GM06990 (cell line): ENCODE data around the gene MT1X.
"Not testable (repeated sequence)": the region's sequence is repeated elsewhere in the genome, so short reads cannot be mapped to it uniquely, and the experiment has no call there.

Source experiments
- DNase-seq: peaks from one replicate; pipeline ENCODE4 v3.0.0-alpha.2; 2011; ENCODE audit not compliant: insufficient read length; ENCODE audit errors: extremely low read depth
- H3K27me3 ChIP-seq: replicated peaks from 2 replicates; pipeline ENCODE4 v1.6.0; 2011; ENCODE audit warnings: low read length; ENCODE audit not compliant: control insufficient read depth, insufficient read depth
- H3K36me3 ChIP-seq: 2 replicates; pipeline ENCODE4 v1.5.1; 2011; ENCODE audit warnings: low read length; ENCODE audit not compliant: control insufficient read depth, insufficient read depth
- H3K4me3 ChIP-seq: replicated peaks from 2 replicates; pipeline ENCODE4 v1.5.1; 2011; ENCODE audit warnings: low read depth, mild to moderate bottlenecking, control low read depth, low read length
- TF ChIP-seq, protein P1 (sequence below): IDR thresholded peaks from 2 replicates; pipeline ENCODE4 v1.5.1; 2011; ENCODE audit warnings: low read length, control low read depth, mild to moderate bottlenecking, inconsistent platforms; ENCODE audit not compliant: insufficient read depth, poor library complexity, severe bottlenecking

MT1X gene

DNA sequence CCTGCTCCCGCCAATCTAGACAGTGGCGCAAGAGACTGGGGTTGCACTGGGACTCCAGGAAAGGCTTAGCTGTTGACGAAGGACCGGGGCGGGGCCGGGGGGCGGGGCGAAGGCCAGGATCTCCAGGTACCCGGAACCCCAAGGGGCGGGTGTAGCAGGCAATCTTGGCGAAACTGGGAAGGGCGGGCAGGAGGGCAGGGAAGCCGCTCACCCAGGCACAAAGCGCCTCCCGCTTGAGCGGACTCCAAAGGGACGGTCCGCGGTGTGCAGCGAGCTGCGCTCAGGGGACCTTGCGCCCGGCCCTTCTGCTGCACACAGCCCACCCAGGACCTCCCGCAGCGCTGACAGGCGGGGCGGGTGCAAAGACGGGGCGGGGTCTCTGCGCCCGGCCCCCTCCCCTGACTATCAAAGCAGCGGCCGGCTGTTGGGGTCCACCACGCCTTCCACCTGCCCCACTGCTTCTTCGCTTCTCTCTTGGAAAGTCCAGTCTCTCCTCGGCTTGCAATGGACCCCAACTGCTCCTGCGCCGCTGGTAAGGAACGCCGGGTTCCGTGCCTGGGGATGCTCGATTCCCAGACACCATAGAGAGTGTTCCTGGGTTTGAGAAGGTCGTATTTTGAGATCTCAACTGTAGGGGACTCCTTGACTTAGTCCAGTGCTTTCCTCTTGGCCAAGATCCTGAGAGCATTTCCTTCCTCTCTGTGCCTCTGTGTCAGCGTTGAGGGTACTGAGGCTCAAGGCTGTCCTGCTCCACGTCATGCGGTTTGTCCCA lies 24.5 kb upstream of the MT1X start, which contains the start of gene MT1F:
MT1F (plus strand) TSS at position 405 of the 772 bp plus-strand sequence; CDS start at position 505, 100 bp downstream.
- peaks cover 3% of the 10 kb centered on the region for H3K27me3 ChIP-seq
- peak; percentile 25 for DNase-seq
- TF ChIP-seq, protein P1, sequence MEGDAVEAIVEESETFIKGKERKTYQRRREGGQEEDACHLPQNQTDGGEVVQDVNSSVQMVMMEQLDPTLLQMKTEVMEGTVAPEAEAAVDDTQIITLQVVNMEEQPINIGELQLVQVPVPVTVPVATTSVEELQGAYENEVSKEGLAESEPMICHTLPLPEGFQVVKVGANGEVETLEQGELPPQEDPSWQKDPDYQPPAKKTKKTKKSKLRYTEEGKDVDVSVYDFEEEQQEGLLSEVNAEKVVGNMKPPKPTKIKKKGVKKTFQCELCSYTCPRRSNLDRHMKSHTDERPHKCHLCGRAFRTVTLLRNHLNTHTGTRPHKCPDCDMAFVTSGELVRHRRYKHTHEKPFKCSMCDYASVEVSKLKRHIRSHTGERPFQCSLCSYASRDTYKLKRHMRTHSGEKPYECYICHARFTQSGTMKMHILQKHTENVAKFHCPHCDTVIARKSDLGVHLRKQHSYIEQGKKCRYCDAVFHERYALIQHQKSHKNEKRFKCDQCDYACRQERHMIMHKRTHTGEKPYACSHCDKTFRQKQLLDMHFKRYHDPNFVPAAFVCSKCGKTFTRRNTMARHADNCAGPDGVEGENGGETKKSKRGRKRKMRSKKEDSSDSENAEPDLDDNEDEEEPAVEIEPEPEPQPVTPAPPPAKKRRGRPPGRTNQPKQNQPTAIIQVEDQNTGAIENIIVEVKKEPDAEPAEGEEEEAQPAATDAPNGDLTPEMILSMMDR = no peak

DNA sequence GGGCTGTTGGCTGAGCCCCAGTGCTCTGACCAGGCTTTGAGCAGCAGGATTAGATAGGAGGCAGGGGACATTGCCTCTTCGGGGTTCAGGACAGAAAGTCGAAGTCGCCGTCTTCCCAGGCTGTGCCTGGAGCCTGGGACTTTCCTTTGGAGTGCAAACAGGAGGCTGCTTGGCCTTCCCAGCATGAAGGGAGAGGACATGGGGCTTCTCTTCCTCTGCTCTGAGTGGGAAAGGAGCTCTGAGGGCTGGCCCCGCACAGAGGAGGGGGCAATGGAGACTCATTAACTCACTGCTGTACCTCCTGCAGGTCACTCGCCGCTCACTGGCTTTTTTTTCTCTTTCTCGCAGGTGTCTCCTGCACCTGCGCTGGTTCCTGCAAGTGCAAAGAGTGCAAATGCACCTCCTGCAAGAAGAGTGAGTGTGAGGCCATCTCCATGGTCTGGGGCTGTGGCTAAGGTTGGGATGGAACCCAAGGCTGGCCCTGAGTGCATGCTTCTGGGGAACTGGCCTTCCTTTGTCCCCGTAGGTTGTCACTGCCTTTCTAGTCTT lies 23.9 kb upstream of the MT1X start:
- H3K36me3 ChIP-seq = no peaks in the 10 kb centered on the region
- peak overlapping the region; percentile 70 for H3K4me3 ChIP-seq
- H3K27me3 ChIP-seq = peaks cover 3% of the 10 kb centered on the region
- TF ChIP-seq, protein P1 = no peak
- DNase-seq = no peak

More for the DNA sequence above, 24.5 kb upstream of the MT1X start, which contains the start of gene MT1F:
- H3K4me3 ChIP-seq = peak within 1 kb of the TSS; percentile 70
- H3K36me3 ChIP-seq = no peaks in the 10 kb centered on the region

DNA sequence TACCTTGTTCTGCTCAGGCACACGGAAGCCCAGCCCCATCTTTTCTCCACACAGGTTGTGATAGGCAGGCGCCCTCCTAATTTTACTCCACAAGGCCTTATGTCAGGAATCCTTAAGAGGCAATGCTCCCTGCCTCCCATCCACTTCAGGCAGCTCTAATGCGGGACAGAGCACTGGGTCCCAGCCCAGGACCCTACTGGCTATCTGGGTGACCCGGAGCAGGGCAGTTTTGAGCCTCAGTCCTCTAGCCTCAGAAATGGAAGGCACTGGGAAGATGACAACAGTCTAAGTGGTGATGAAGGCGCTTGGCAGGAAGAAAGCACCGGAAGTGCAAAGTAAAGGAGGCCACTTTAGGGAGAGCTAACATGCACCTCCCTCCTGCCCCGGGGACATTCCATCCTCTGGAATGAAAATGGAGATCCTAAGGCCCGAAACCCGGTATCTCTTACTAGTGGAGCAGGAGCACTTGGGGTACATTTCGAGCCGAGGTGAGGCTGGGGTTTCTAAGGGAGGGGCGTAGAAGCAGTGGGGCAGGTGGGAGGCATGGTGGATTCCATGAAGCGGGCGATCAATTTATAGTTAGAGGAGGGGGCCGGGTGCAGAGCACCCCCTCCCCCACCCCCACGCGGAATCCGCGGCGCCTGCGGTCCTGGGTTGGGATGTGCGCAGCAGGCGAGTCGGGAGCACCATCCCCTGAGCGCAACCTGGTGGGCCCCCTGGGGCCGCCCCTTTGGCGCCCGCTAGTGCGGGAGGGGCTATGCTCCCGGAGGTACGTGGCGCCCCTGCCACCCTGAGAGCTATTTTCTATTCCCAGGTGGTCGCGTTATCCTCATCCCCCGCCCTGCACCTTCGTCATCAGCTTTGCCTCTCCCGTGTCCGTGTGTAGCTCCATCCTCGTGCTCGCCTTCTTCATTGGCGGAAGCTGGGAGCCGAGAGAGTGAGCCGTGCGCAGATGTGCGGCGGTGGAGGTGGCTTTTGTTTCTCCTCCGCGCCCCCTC lies 19.6 kb upstream of the MT1X start:
- Histone ChIP-seq H3K27me3 (peaks cover 5% of the 10 kb centered on the region), H3K4me3 (no peak overlapping the region), H3K36me3 (no peaks in the 10 kb centered on the region)
- no peak for DNase-seq
- TF ChIP-seq, protein P1 = no peak

DNA sequence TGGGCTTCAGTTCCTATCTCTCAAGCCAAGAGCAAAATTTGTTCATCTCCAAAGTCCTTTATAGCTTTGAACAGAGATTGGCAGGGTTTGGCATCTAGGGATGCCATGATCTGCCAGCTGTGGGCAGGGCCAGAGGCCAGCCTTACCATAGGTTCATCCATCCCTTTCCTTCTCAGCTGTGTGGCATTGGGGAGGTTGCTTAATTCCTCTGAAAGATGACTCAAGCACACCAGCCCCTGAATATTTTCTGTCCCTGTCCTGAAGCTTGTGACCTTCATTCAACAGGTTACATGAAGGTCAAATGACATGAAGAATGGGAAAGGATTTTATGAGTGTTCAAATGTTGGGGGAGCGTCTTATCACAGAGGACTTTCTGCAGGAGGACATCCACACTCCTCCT lies 17.8 kb upstream of the MT1X start:
- DNase-seq = no peak
- Histone ChIP-seq H3K27me3 (peaks cover 5% of the 10 kb centered on the region), H3K36me3 (no peaks in the 10 kb centered on the region), H3K4me3 (no peak overlapping the region)
- TF ChIP-seq, protein P1 = no peak

DNA sequence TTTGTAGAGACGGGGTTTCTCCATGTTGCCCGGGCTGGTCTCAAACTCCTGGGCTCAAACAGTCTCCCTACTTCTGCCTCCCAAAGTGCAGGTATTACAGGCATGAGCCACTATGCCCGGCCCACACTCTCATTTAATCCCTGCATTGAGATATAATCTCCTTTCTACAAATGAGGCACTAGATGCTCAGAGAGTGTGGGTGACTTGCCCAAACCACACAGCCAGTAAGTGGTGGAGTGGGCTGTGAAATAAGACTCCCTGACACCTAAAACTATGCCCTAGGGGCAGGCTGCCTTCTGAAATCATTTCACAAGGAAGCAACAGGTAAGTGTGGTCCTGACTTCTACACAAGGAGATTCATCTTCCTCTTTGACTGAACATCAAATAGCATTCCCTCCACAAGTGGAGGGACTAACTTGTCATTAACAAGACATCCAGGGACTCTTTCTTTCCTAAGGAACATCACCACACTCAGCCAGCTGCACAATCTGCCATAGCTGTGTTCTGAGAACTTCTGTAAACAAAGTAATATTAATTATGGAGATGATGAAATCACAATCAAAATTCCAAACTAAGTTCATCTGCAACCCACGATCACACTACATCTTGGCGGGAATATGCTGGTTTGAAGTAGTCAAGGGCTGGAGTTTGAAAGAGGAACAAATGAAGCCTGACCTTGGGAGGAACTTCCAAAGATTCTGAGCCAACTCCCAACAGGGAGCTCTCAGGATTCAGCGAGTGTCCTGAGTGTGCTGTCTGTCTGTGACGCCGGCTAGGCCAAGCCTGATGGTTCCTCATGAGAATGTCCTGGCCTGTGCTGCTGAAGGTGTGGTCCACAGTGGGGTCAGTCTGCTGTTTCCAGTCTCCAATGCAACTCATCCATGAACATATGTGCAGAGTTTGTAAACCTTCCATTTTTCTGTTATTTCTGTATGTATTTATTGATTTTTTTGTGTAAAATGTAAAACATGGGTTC lies 16.7 kb upstream of the MT1X start:
- not testable (repeated sequence) for H3K27me3 ChIP-seq, H3K4me3 ChIP-seq, H3K36me3 ChIP-seq, DNase-seq
